Cardiac muscle cell (in vitro differentiated cells and primary cell): Measurements from ENCODE around the gene PLAC8. TPM values are rescaled to one million over a fixed set of nuclear protein-coding genes. Genes with fewer than 3 reads are reported as not detected.

ENCODE experiments used
- DNase-seq, 2 donors: peaks; one replicate each; pipeline versions ENCODE4 v3.0.0 to v3.0.0-alpha.2; 2010 to 2017; ENCODE audit warnings: low read depth in 1 of 2, low spot score in 1 of 2
- H3K27ac ChIP-seq: fragments of 200-600 bp; sonication (generic); 2 replicates; pipeline ENCODE4 v1.5.1; 2016
- H3K27me3 ChIP-seq: fragments of 200-600 bp; sonication (generic); 2 replicates; pipeline ENCODE4 v1.6.0; 2016; ENCODE audit warnings: control low read depth
- H3K36me3 ChIP-seq: fragments of 200-600 bp; sonication (generic); 2 replicates; pipeline ENCODE4 v1.5.1; 2016; ENCODE audit warnings: control low read depth
- H3K4me1 ChIP-seq: fragments of 200-600 bp; sonication (generic); 2 replicates; pipeline ENCODE4 v1.8.1; 2017; ENCODE audit warnings: low read depth, mild to moderate bottlenecking, mixed run types
- H3K4me3 ChIP-seq: fragments of 200-600 bp; sonication (generic); 2 replicates; pipeline ENCODE4 v1.5.1; 2016; ENCODE audit warnings: mild to moderate bottlenecking
- H3K9me3 ChIP-seq: fragments of 200-600 bp; sonication (generic); 2 replicates; pipeline ENCODE4 v1.5.1; 2017; ENCODE audit warnings: low read depth, mild to moderate bottlenecking, control low read depth
- polyA plus RNA-seq: library from polyadenylated mRNA; unstranded; fragments of >200 nt; fragmentation: Nextera tagmentation; extraction: Ambion mirVana; gene quantifications from 2 replicates; pipeline ENCODE4 v1.2.1, GENCODE V29; 2016
- total RNA-seq: library from RNA; depleted of rRNA; stranded (reverse); fragments of >200 nt; gene quantifications from 2 replicates; pipeline ENCODE4 v1.2.3, GENCODE V29; 2016
- TF ChIP-seq, protein P1 (sequence below): IDR thresholded peaks from 2 replicates; pipeline ENCODE4 v1.5.1; 2012; ENCODE audit warnings: low read depth, mild to moderate bottlenecking, low read length

PLAC8 gene, protein sequence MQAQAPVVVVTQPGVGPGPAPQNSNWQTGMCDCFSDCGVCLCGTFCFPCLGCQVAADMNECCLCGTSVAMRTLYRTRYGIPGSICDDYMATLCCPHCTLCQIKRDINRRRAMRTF
- total RNA-seq (not detected in 2 replicates), polyA plus RNA-seq (0.21 and 1.9 TPM in 2 replicates)

DNA sequence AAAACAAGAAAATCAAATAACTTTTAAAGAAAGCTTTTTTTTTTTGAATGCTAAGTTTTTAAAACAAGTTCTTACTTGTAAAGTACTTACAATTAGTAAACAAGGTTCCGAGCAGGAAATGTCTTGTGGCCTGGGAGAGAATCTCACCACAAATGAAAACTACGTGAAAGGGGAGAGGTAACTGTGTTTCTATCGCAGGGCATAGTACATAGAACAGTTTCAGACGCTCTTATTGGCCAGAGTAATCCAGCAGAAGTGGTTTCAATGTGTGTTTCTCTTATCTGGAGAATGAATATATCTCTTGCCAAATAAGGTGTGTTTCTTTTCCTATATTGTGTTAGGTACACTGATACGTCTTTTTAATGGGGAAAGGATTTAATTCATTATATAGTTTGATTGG is at the start of gene PLAC8:
Gene PLAC8 (minus strand): TSS at position 154 of the 400 bp plus-strand sequence. CDS start 6,808 bp downstream, outside the sequence.
- H3K4me1 ChIP-seq, result peaks cover 9% of the 10 kb centered on the region
- H3K27ac ChIP-seq, result no peak within 1 kb of the TSS
- peak in 1 of 2 donors; percentile 27 for DNase-seq
- no peak within 1 kb of the TSS for H3K4me3 ChIP-seq
- H3K36me3 ChIP-seq, result no peaks in the 10 kb centered on the region
- H3K27me3 ChIP-seq, result peaks cover 1% of the 10 kb centered on the region
- TF ChIP-seq, protein P1, sequence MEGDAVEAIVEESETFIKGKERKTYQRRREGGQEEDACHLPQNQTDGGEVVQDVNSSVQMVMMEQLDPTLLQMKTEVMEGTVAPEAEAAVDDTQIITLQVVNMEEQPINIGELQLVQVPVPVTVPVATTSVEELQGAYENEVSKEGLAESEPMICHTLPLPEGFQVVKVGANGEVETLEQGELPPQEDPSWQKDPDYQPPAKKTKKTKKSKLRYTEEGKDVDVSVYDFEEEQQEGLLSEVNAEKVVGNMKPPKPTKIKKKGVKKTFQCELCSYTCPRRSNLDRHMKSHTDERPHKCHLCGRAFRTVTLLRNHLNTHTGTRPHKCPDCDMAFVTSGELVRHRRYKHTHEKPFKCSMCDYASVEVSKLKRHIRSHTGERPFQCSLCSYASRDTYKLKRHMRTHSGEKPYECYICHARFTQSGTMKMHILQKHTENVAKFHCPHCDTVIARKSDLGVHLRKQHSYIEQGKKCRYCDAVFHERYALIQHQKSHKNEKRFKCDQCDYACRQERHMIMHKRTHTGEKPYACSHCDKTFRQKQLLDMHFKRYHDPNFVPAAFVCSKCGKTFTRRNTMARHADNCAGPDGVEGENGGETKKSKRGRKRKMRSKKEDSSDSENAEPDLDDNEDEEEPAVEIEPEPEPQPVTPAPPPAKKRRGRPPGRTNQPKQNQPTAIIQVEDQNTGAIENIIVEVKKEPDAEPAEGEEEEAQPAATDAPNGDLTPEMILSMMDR, result no peak
- no peaks in the 10 kb centered on the region for H3K9me3 ChIP-seq

DNA sequence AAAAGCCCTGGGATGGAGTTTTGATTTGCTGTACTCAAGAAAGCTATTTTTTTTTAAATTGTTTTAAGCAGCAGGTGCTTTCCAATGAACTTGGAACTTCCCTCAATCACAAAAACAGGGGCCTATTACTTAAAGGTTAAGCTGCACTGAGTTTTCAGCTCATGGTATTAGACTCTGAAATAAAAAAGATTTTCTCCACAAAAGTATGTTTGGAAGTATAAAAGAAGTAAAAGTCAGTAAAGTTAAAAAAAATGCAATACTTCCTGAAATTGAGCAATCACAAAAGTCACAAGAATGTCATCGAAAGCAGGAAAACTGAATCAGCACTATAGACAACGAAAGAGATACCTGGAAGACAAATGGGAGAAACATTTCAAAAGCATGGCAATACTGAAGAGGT is 38.9 kb upstream of the PLAC8 start:
- TF ChIP-seq, protein P1, result no peak
- H3K4me1 ChIP-seq, result no peaks in the 10 kb centered on the region

DNA sequence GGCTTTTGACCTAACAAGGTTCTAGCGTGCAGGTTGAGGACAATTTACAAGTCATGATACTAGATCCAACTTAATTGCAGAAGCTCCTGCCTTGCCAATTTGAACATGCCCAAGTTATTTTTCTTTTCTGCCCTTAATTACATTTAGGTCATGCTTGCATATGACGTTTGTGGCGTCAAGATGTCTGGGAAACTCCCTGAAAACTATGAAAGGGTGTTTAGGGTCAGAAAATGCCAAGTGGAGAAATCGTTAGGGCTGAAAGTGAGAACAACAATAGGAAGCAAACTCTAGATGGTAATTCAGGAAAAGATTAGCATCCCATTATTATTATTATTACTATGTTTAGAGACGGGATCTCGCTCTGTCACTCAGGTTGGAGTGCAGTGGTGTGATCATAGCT is 38.2 kb upstream of the PLAC8 start:
- no peak overlapping the region for H3K4me3 ChIP-seq
- no peaks in the 10 kb centered on the region for H3K4me1 ChIP-seq
- DNase-seq, result no peak
- no peaks in the 10 kb centered on the region for H3K36me3 ChIP-seq
- no peak overlapping the region for H3K27ac ChIP-seq
- H3K27me3 ChIP-seq, result no peaks in the 10 kb centered on the region
- TF ChIP-seq, protein P1, result no peak
- no peaks in the 10 kb centered on the region for H3K9me3 ChIP-seq

More for the DNA sequence above, 38.9 kb upstream of the PLAC8 start:
- Histone ChIP-seq H3K27ac (no peak overlapping the region), H3K9me3 (no peaks in the 10 kb centered on the region), H3K4me3 (no peak overlapping the region), H3K36me3 (no peaks in the 10 kb centered on the region), H3K27me3 (no peaks in the 10 kb centered on the region)
- no peak for DNase-seq

DNA sequence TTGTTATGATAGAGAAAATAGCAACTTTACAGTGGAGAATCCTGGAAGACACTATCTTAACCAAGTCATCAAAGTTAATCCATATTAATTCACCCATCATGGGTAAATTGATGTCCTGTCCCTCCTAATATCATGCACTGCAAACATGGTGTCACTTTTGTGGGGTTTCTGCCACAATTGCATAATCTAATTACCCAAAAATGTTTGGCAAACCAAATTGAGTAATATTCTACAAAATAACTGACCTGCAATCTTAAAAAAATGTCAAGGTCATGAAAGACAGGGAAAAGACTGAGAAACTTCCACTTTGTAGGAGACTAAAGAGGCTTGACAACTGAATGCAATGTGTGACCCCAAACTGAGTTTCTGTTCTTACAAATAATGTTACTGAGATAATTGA is 37.1 kb upstream of the PLAC8 start:
- no peaks in the 10 kb centered on the region for H3K36me3 ChIP-seq
- TF ChIP-seq, protein P1, result no peak

DNA sequence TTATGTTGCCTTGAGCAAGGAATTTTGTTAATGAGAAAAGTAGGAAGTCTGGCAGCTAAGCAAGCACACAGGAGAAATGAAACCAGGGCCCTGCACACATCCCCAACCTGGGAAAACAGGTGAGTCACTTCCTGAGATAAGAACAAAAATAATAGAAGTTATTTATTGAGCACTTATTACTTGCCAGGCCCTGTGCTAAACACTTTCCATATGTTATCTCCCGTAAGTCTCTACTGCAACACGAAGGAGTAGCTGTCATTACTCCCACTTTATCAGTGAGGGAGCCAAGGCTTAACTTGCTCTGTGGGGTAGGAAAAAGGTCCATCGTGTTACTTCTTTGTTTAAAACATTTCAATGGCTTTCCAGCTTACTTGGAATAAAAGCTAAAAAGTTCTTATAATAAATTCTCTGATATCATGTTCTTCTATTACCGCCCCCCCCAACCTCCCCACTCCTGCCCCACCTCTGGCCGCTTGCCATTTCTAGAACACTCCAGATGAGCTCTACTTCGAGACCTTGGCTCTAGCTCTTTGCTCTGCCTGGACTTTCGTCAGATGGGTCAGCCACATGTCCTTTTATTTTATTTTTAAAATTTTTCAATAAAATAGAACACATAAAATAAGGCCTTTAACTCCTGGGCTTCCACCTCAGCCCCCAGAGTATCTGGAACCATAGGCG is 36.3 kb upstream of the PLAC8 start:
- TF ChIP-seq, protein P1, result no peak
- Histone ChIP-seq H3K27ac (no peak overlapping the region), H3K27me3 (no peaks in the 10 kb centered on the region), H3K4me1 (no peaks in the 10 kb centered on the region), H3K9me3 (no peaks in the 10 kb centered on the region), H3K4me3 (no peak overlapping the region), H3K36me3 (no peaks in the 10 kb centered on the region)
- peak in 1 of 2 donors; percentile 58 for DNase-seq

More for the DNA sequence above, 37.1 kb upstream of the PLAC8 start:
- no peak for DNase-seq
- Histone ChIP-seq H3K27ac (no peak overlapping the region), H3K4me1 (no peaks in the 10 kb centered on the region), H3K9me3 (no peaks in the 10 kb centered on the region), H3K4me3 (no peak overlapping the region), H3K27me3 (no peaks in the 10 kb centered on the region)
